ENCODE results near the gene HDAC7.
"Not testable (repeated sequence)": the region's sequence is repeated elsewhere in the genome, so short reads cannot be mapped to it uniquely, and the experiment has no call there.

HDAC7 gene

GRCh38 chr12:47845081-47845480 is 25.4 kb upstream of the HDAC7 start:
- Histone ChIP-seq H4K20me1 (ENCODE audit: control insufficient read depth, insufficient read depth, low read depth, low read length) (no peaks in the 10 kb centered on the region), H3K4me3 (ENCODE audit: low read length) (no peak overlapping the region), H3K79me2 (ENCODE audit: control insufficient read depth, low read length) (no peaks in the 10 kb centered on the region), H3K9me2 (replicated peaks; ENCODE audit: control insufficient read depth, low read length) (no peaks in the 10 kb centered on the region), H3K9me3 (ENCODE audit: control insufficient read depth, insufficient read depth, low read length) (no peaks in the 10 kb centered on the region), H3K27ac (ENCODE audit: low read depth, low read length) (no peak overlapping the region), H3K4me1 (ENCODE audit: control insufficient read depth, low read length) (no peaks in the 10 kb centered on the region), H3K4me2 (ENCODE audit: low read length) (no peak overlapping the region), H3F3A (ENCODE audit: control insufficient read depth, insufficient read depth) (0 out of 2 replicates have a peak, but pooled peaks cover 2% of the 10 kb centered on the region), H3K36me3 (ENCODE audit: control insufficient read depth, low read length) (no peaks in the 10 kb centered on the region), H3K27me3 (ENCODE audit: control insufficient read depth, low read length) (no peaks in the 10 kb centered on the region)
- TF ChIP-seq CTCF (IDR thresholded peaks at IDR 0.05; ENCODE audit: low read depth, low read length, poor library complexity, severe bottlenecking) = no peak
- no peak for TF ChIP-seq EZH2phosphoT487 (IDR thresholded peaks at IDR 0.05; ENCODE audit: borderline replicate concordance, low read length)

GRCh38 chr12:47844264-47845019 is 24.7 kb upstream of the HDAC7 start:
- TF ChIP-seq CTCF (IDR thresholded peaks at IDR 0.05; ENCODE audit: low read depth, low read length, poor library complexity, severe bottlenecking) = no peak
- no peak for TF ChIP-seq EZH2phosphoT487 (IDR thresholded peaks at IDR 0.05; ENCODE audit: borderline replicate concordance, low read length)
- no peak overlapping the region for H3K4me2 ChIP-seq (ENCODE audit: low read length)
- H3K4me1 ChIP-seq (ENCODE audit: control insufficient read depth, low read length) = no peaks in the 10 kb centered on the region
- 0 out of 2 replicates have a peak, but pooled peaks cover 1% of the 10 kb centered on the region for H3F3A ChIP-seq (ENCODE audit: control insufficient read depth, insufficient read depth)
- no peaks in the 10 kb centered on the region for H3K9me3 ChIP-seq (ENCODE audit: control insufficient read depth, insufficient read depth, low read length)
- no peaks in the 10 kb centered on the region for H3K9me2 ChIP-seq (replicated peaks; ENCODE audit: control insufficient read depth, low read length)
- H3K79me2 ChIP-seq (ENCODE audit: control insufficient read depth, low read length) = no peaks in the 10 kb centered on the region
- no peak overlapping the region for H3K27ac ChIP-seq (ENCODE audit: low read depth, low read length)
- no peaks in the 10 kb centered on the region for H4K20me1 ChIP-seq (ENCODE audit: control insufficient read depth, insufficient read depth, low read depth, low read length)
- no peaks in the 10 kb centered on the region for H3K36me3 ChIP-seq (ENCODE audit: control insufficient read depth, low read length)
- no peaks in the 10 kb centered on the region for H3K27me3 ChIP-seq (ENCODE audit: control insufficient read depth, low read length)
- H3K4me3 ChIP-seq (ENCODE audit: low read length) = no peak overlapping the region

GRCh38 chr12:47843226-47843980 is 23.7 kb upstream of the HDAC7 start:
- Histone ChIP-seq H3K4me3 (ENCODE audit: low read length) (no peak overlapping the region), H3K36me3 (ENCODE audit: control insufficient read depth, low read length) (no peaks in the 10 kb centered on the region), H3K79me2 (ENCODE audit: control insufficient read depth, low read length) (no peaks in the 10 kb centered on the region), H4K20me1 (ENCODE audit: control insufficient read depth, insufficient read depth, low read depth, low read length) (no peaks in the 10 kb centered on the region), H3K27ac (ENCODE audit: low read depth, low read length) (no peak overlapping the region), H3K9me2 (replicated peaks; ENCODE audit: control insufficient read depth, low read length) (no peaks in the 10 kb centered on the region), H3K4me2 (ENCODE audit: low read length) (no peak overlapping the region), H3K4me1 (ENCODE audit: control insufficient read depth, low read length) (peaks cover 4% of the 10 kb centered on the region), H3K27me3 (ENCODE audit: control insufficient read depth, low read length) (no peaks in the 10 kb centered on the region), H3F3A (ENCODE audit: control insufficient read depth, insufficient read depth) (no peaks in the 10 kb centered on the region), H3K9me3 (ENCODE audit: control insufficient read depth, insufficient read depth, low read length) (no peaks in the 10 kb centered on the region)
- TF ChIP-seq EZH2phosphoT487 (IDR thresholded peaks at IDR 0.05; ENCODE audit: borderline replicate concordance, low read length) (no peak), CTCF (IDR thresholded peaks at IDR 0.05; ENCODE audit: low read depth, low read length, poor library complexity, severe bottlenecking) (no peak)

- H3F3A ChIP-seq (ENCODE audit: control insufficient read depth, insufficient read depth); H3K36me3 ChIP-seq (ENCODE audit: control insufficient read depth, low read length); H3K4me2 ChIP-seq (ENCODE audit: low read length); H3K27ac ChIP-seq (ENCODE audit: low read depth, low read length); H3K9me3 ChIP-seq (ENCODE audit: control insufficient read depth, insufficient read depth, low read length); H3K27me3 ChIP-seq (ENCODE audit: control insufficient read depth, low read length); H4K20me1 ChIP-seq (ENCODE audit: control insufficient read depth, insufficient read depth, low read depth, low read length); H3K9me2 ChIP-seq (replicated peaks; ENCODE audit: control insufficient read depth, low read length); H3K4me3 ChIP-seq (ENCODE audit: low read length); H3K79me2 ChIP-seq (ENCODE audit: control insufficient read depth, low read length): not testable (repeated sequence)
- H3K4me1 ChIP-seq (ENCODE audit: control insufficient read depth, low read length) = peaks cover 13% of the 10 kb centered on the region
Measured at GRCh38 chr12:47842543-47842942, 22.8 kb upstream of the HDAC7 start.
